WTC11 (cell line): Measurements from ENCODE around the gene CTIF.

Experiments
- CTCF ChIP-seq: fragments of 200-600 bp; IDR thresholded peaks from 2 replicates; pipeline ENCODE4 v1.8.0; 2022; ENCODE audit warnings: antibody characterized with exemption
- ETV6 ChIP-seq: sonication (generic); formaldehyde crosslinking; IDR thresholded peaks from 2 replicates; pipeline ENCODE4 v1.8.1; 2022; ENCODE audit warnings: mild to moderate bottlenecking, missing genetic modification reagents
- FOXJ3 ChIP-seq: sonication (generic); formaldehyde crosslinking; IDR thresholded peaks from 2 replicates; pipeline ENCODE4 v1.9.0; 2021; ENCODE audit warnings: missing genetic modification reagents, mild to moderate bottlenecking, borderline replicate concordance
- FOXP1 ChIP-seq: sonication (generic); formaldehyde crosslinking; IDR thresholded peaks from 2 replicates; pipeline ENCODE4 v1.8.0; 2022; ENCODE audit warnings: missing genetic modification reagents, mild to moderate bottlenecking, moderate library complexity, borderline replicate concordance
- GABPB1 ChIP-seq: sonication (generic); formaldehyde crosslinking; IDR thresholded peaks from 2 replicates; pipeline ENCODE4 v1.8.1; 2023; ENCODE audit warnings: mild to moderate bottlenecking, missing genetic modification reagents
- JUN ChIP-seq: sonication (generic); formaldehyde crosslinking; IDR thresholded peaks from 2 replicates; pipeline ENCODE4 v1.8.0; 2023; ENCODE audit warnings: mild to moderate bottlenecking, missing genetic modification reagents
- KAT7 ChIP-seq: sonication (generic); formaldehyde crosslinking; IDR thresholded peaks from 2 replicates; pipeline ENCODE4 v1.8.1; 2023; ENCODE audit warnings: missing genetic modification reagents, mild to moderate bottlenecking, borderline replicate concordance
- MLX ChIP-seq: sonication (generic); formaldehyde crosslinking; IDR thresholded peaks from 2 replicates; pipeline ENCODE4 v1.8.1; 2023; ENCODE audit warnings: mild to moderate bottlenecking, missing genetic modification reagents, moderate library complexity
- SP1 ChIP-seq: sonication (generic); formaldehyde crosslinking; conservative IDR thresholded peaks from 2 replicates; pipeline ENCODE4 v1.8.1; 2022; ENCODE audit warnings: missing genetic modification reagents
- USF2 ChIP-seq: sonication (generic); formaldehyde crosslinking; IDR thresholded peaks from 2 replicates; pipeline ENCODE4 v1.8.1; 2023; ENCODE audit warnings: mild to moderate bottlenecking, missing genetic modification reagents, moderate library complexity
- TF ChIP-seq, protein P1 (sequence below): sonication (generic); formaldehyde crosslinking; IDR thresholded peaks from 2 replicates; pipeline ENCODE4 v1.8.0; 2022; ENCODE audit warnings: mild to moderate bottlenecking, missing genetic modification reagents
- TF ChIP-seq, protein P2 (sequence below): sonication (generic); formaldehyde crosslinking; conservative IDR thresholded peaks from 2 replicates; pipeline ENCODE4 v1.8.1; 2022; ENCODE audit warnings: mild to moderate bottlenecking, missing genetic modification reagents

DNA sequence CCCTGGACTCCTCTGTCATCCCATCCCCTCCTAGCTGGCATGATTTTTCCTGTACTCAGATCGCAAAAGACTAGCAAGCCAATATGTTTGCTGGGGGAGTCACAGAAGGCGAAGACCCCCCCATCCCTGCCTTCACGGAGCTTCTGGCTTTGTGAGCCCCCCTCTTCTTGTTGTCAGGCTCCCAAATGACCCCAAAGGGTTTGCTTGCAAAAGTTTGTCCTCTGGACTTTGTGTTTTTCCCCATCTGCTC, 242.0 kb downstream of the CTIF start:
- no peak for TF ChIP-seq SP1
- TF ChIP-seq CTCF = no peak
- no peak for TF ChIP-seq ETV6 (CRISPR knock-in tag)
- TF ChIP-seq MLX (CRISPR knock-in tag) = no peak
- no peak for TF ChIP-seq JUN (CRISPR knock-in tag)
- TF ChIP-seq USF2 (CRISPR knock-in tag) = no peak
- no peak for TF ChIP-seq FOXP1
- no peak for TF ChIP-seq FOXJ3 (CRISPR knock-in tag)
- TF ChIP-seq, protein P1, sequence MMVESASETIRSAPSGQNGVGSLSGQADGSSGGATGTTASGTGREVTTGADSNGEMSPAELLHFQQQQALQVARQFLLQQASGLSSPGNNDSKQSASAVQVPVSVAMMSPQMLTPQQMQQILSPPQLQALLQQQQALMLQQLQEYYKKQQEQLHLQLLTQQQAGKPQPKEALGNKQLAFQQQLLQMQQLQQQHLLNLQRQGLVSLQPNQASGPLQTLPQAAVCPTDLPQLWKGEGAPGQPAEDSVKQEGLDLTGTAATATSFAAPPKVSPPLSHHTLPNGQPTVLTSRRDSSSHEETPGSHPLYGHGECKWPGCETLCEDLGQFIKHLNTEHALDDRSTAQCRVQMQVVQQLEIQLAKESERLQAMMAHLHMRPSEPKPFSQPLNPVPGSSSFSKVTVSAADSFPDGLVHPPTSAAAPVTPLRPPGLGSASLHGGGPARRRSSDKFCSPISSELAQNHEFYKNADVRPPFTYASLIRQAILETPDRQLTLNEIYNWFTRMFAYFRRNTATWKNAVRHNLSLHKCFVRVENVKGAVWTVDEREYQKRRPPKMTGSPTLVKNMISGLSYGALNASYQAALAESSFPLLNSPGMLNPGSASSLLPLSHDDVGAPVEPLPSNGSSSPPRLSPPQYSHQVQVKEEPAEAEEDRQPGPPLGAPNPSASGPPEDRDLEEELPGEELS (CRISPR knock-in tag) = no peak
- no peak for TF ChIP-seq GABPB1 (CRISPR knock-in tag)
- no peak for TF ChIP-seq KAT7 (CRISPR knock-in tag)
- TF ChIP-seq, protein P2, sequence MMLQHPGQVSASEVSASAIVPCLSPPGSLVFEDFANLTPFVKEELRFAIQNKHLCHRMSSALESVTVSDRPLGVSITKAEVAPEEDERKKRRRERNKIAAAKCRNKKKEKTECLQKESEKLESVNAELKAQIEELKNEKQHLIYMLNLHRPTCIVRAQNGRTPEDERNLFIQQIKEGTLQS (CRISPR knock-in tag) = no peak
